Activated CD8-positive, alpha-beta T cell treated with anti-CD3 and anti-CD28 coated beads for 36 hours (primary cell): ENCODE results near the gene NSG2. TPM values are rescaled to one million over a fixed set of nuclear protein-coding genes. Genes with fewer than 3 reads are reported as not detected.

Experiments
- ATAC-seq: fragments of 200-7000 bp; cut with Tn5 transposase; one replicate; pipeline ENCODE4 v1.10.0; 2021; ENCODE audit warnings: mild to moderate bottlenecking, moderate library complexity
- CTCF ChIA-PET: fragments of 350-600 bp; sonication (Branson Sonifier 250); formaldehyde crosslinking; loops from one replicate; lab custom pipeline; 2021; ENCODE audit warnings: antibody characterized with exemption; lab: Charles Lee
- POLR2A ChIA-PET: fragments of 350-600 bp; sonication (Branson Sonifier 250); formaldehyde crosslinking; loops from one replicate; lab custom pipeline; 2021; ENCODE audit warnings: antibody characterized with exemption; lab: Charles Lee
- DNase-seq: peaks from one replicate; pipeline ENCODE4 v3.0.0-alpha.2; 2020
- H3K27ac Mint-ChIP-seq: one replicate; pipeline ENCODE4 v1.8.0; 2021; ENCODE audit warnings: mild to moderate bottlenecking, mixed read lengths
- H3K27me3 Mint-ChIP-seq: one replicate; pipeline ENCODE4 v1.8.0; 2021; ENCODE audit warnings: mixed read lengths
- H3K36me3 Mint-ChIP-seq: one replicate; pipeline ENCODE4 v1.8.0; 2021; ENCODE audit warnings: low read depth, mixed read lengths
- H3K4me1 Mint-ChIP-seq: one replicate; pipeline ENCODE4 v1.8.0; 2021; ENCODE audit warnings: low read depth, mixed read lengths
- H3K4me3 Mint-ChIP-seq: one replicate; pipeline ENCODE4 v1.8.0; 2021; ENCODE audit warnings: mild to moderate bottlenecking, moderate library complexity, mixed read lengths
- H3K9me3 Mint-ChIP-seq: one replicate; pipeline ENCODE4 v1.8.0; 2021; ENCODE audit warnings: mixed read lengths
- CTCF ChIP-seq: fragments of 200-600 bp; IDR thresholded peaks from one replicate; pipeline ENCODE4 v1.8.0; 2022; ENCODE audit warnings: antibody characterized with exemption, mild to moderate bottlenecking
- intact Hi-C: fragments of 100-400 bp; cut with micrococcal nuclease; formaldehyde crosslinking; loops from one replicate; pipeline ENCODE4 v1.10.0; 2022
- total RNA-seq, 2 experiments: library from RNA; stranded (reverse); gene quantifications; one replicate each; pipeline ENCODE4 v1.2.3, GENCODE V29; 2021

The NSG2 gene
- total RNA-seq, 2 experiments from 2014 or later, result not detected

- Mint-ChIP-seq H3K27me3 (peaks cover 8% of the 10 kb centered on the region), H3K4me3 (no peak overlapping the region), H3K36me3 (no peaks in the 10 kb centered on the region), H3K4me1 (no peaks in the 10 kb centered on the region), H3K27ac (no peak overlapping the region), H3K9me3 (peaks cover 14% of the 10 kb centered on the region)
- ATAC-seq, result no peak
- no peak for TF ChIP-seq CTCF
- ChIA-PET POLR2A (no interaction called here), CTCF (no interaction called here)
- intact Hi-C loops, result no loop called here
- no peak for DNase-seq
These were observed 106.2 kb downstream of the NSG2 start for GRCh38 chr5:174151599-174152181.

GRCh38 chr5:174154559-174154958 is 109.1 kb downstream of the NSG2 start:
- H3K36me3 Mint-ChIP-seq, result no peaks in the 10 kb centered on the region
- no peak overlapping the region for H3K27ac Mint-ChIP-seq
- H3K27me3 Mint-ChIP-seq, result peaks cover 3% of the 10 kb centered on the region
- H3K4me3 Mint-ChIP-seq, result no peak overlapping the region
- peaks cover 15% of the 10 kb centered on the region for H3K9me3 Mint-ChIP-seq
- POLR2A ChIA-PET, result no interaction called here
- CTCF ChIA-PET, result no interaction called here
- TF ChIP-seq CTCF, result no peak
- no peak for ATAC-seq
- intact Hi-C loops, result no loop called here
- DNase-seq, result no peak
- H3K4me1 Mint-ChIP-seq, result no peaks in the 10 kb centered on the region

DNA sequence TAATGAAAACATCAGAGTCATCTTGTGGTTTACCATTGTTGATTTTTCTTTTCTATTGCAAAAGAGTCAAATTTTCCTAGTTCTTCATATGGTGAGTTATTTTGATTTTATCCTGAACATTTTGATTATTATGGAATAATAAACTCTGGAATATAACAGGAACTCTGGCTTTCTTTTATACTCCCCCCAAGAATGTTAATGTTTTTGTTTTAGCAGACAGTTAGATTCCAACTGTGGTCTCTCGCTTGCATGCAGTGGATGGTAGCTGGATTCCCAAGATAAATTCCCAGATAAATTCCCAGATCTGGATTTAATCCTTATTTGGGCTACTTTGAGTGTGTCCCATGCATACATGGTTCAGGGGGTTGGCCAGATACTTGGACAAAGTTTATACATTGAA is 109.8 kb downstream of the NSG2 start:
- ChIA-PET POLR2A (no interaction called here), CTCF (no interaction called here)
- DNase-seq (no peak), ATAC-seq (no peak)
- Mint-ChIP-seq H3K27ac (no peak overlapping the region), H3K36me3 (no peaks in the 10 kb centered on the region), H3K27me3 (no peaks in the 10 kb centered on the region), H3K4me3 (no peak overlapping the region), H3K4me1 (no peaks in the 10 kb centered on the region), H3K9me3 (peaks cover 15% of the 10 kb centered on the region)
- intact Hi-C loops, result no loop called here
- no peak for TF ChIP-seq CTCF

DNA sequence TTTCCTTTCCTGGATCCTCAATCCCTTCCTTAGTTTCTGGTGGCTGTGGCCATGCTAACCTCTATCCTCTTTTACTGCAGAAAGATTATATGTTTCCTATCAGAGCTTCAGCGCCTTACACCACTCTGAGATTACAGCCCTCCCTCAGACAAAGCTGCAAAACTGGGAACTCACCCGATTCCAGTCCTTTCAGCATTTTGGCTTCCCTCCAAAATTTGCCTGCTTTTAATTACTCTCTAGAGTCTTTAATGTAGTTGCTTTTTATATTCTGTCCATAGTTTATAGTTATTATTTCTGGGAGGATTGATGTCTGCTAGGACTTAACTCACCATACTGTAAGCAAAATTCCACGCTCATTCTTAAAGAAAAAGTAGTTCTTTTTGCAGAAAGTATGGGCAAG is 110.2 kb downstream of the NSG2 start:
- no peak for DNase-seq
- Mint-ChIP-seq H3K9me3 (peaks cover 15% of the 10 kb centered on the region), H3K36me3 (no peaks in the 10 kb centered on the region), H3K4me1 (no peaks in the 10 kb centered on the region), H3K27ac (no peak overlapping the region), H3K27me3 (no peaks in the 10 kb centered on the region), H3K4me3 (no peak overlapping the region)
- TF ChIP-seq CTCF, result no peak
- CTCF ChIA-PET, result no interaction called here
- POLR2A ChIA-PET, result no interaction called here
- intact Hi-C loops, result no loop called here
- ATAC-seq, result no peak

DNA sequence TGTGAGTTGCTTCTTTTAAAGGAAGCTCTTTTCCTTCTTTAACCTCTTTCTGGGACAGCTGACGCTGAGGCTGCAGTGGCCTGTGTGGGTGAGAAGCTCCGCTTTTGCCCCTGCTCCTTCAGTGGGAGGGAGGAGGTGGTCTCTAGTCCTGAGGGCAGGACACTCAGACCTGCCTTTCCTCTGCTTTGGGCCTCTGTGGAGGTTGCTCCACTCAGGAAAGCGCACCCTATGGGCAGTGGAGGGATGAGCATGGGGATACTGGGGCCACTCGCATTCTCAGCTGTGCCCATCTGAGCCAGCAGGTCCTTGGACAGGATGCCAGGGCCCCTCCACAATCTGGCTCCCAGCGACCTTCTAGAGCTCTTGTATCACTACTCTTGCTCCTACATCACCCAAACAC is 111.5 kb downstream of the NSG2 start:
- POLR2A ChIA-PET, result no interaction called here
- intact Hi-C loops, result no loop called here

More for the DNA sequence above, 111.5 kb downstream of the NSG2 start:
- no peaks in the 10 kb centered on the region for H3K36me3 Mint-ChIP-seq
- no peaks in the 10 kb centered on the region for H3K27me3 Mint-ChIP-seq
- DNase-seq, result no peak
- no peak for TF ChIP-seq CTCF
- peaks cover 15% of the 10 kb centered on the region for H3K9me3 Mint-ChIP-seq
- no peaks in the 10 kb centered on the region for H3K4me1 Mint-ChIP-seq
- CTCF ChIA-PET, result no interaction called here
- H3K27ac Mint-ChIP-seq, result no peak overlapping the region
- no peak overlapping the region for H3K4me3 Mint-ChIP-seq
- no peak for ATAC-seq

Other genes with a start within 250 kb of the NSG2 start
- gene CPEB4, start 157.4 kb upstream of the NSG2 start, total RNA-seq, result 1 to 10 TPM; 8.8 to 9.0 TPM
- not detected for gene C5orf47, start 56.5 kb upstream of the NSG2 start, total RNA-seq